WI38 (cell line): Measurements from ENCODE around the gene FAM200A.

Experiments
- H3K4me3 ChIP-seq: 2 replicates; pipeline ENCODE4 v1.5.1; 2011; ENCODE audit warnings: low read depth, mild to moderate bottlenecking, control low read depth, low read length
- TF ChIP-seq, protein P1 (sequence below): IDR thresholded peaks from 2 replicates; pipeline ENCODE4 v1.5.1; 2012; ENCODE audit warnings: low read depth, mild to moderate bottlenecking, control low read depth, low read length

The FAM200A gene

DNA sequence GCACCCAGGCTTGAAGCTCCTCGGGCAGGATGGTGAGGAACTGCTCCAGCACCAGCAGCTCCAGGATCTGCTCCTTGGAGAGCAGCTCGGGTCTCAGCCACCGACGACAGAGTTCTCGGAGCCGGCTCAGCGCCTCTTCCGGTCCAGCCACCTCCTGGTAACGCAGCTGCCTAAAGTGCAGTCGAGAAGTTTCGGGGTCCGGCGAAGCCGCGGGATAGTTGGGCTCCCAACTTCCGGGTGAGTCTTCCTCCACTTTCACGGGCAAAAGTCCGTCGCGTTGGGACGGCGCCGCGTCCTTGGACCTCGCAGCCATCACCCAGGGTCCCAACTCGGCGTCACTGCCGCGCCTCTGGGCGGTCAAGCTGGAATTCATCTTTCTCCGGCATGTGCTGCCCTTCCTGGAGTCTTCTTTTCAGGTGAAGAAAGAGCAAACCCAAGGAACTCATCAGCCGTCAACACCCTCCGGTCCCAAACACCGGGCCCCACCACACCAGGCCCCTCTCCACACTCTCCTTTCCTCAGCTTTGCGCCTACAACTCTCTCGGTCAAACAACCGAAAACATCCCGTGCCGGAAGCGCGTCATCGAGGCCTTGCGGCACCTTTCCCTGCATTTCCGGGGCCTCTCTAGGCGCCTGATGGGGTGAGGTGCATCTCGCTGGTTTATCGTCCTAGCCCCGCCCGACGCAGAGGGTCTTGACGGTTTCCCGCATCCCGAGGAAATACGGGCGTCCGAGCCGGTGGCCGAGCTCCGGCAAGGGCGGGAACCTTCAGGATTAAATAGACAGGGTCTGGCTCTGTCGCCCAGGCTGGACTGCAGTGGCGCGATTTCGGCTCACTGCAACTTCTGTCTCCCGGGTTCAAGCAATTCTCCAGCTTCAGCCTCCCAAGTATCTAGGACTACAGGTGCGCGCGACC lies 51.9 kb downstream of the FAM200A start, which contains the start of gene ZNF394:
TSS of gene ZNF394 (minus strand) at position 561 of the 916 bp plus-strand sequence. CDS start at position 373, 188 bp downstream.
- TF ChIP-seq, protein P1, sequence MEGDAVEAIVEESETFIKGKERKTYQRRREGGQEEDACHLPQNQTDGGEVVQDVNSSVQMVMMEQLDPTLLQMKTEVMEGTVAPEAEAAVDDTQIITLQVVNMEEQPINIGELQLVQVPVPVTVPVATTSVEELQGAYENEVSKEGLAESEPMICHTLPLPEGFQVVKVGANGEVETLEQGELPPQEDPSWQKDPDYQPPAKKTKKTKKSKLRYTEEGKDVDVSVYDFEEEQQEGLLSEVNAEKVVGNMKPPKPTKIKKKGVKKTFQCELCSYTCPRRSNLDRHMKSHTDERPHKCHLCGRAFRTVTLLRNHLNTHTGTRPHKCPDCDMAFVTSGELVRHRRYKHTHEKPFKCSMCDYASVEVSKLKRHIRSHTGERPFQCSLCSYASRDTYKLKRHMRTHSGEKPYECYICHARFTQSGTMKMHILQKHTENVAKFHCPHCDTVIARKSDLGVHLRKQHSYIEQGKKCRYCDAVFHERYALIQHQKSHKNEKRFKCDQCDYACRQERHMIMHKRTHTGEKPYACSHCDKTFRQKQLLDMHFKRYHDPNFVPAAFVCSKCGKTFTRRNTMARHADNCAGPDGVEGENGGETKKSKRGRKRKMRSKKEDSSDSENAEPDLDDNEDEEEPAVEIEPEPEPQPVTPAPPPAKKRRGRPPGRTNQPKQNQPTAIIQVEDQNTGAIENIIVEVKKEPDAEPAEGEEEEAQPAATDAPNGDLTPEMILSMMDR: no peak

DNA sequence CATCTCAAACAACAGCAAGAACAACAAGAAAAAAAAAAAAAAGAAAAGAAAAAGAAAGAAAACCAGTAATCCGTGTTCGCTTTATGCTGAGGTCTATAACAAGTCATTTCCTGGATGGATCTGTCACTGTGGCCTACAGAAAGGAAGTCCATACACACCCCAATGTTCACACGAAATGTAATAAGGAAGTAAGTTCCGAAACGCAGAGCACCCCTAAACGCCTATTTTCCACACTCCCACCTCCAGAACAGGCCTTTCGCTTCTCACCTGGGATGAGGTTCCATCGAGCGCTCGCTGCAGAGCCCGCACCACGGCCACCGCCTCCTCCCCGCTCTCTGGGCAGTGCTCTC lies 52.6 kb downstream of the FAM200A start:
- TF ChIP-seq, protein P1: no peak
- H3K4me3 ChIP-seq: peak overlapping the region; percentile 97

More for the DNA sequence above, 51.9 kb downstream of the FAM200A start, which contains the start of gene ZNF394:
- H3K4me3 ChIP-seq: peak within 1 kb of the TSS; percentile 97

DNA sequence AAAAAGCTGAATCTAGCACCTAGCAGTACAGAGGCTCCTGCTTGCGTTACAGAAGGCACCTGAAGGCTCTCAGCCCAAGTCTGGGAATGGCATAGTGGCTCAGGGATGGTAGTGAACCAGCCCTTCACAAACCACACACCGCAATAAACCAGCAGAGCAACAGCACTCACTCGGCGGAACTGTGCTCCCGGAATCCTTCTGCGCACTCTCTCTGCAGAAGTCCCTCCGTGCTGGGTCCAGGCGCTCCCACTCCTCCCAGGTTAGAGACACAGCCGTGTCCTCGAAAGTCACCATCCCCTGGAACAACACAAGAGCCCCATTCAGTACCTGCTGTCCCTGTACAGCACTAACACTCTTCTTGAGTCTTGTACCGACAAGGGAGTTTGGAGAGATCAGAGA lies 53.4 kb downstream of the FAM200A start:
- H3K4me3 ChIP-seq: peak overlapping the region; percentile 97
- TF ChIP-seq, protein P1: no peak

DNA sequence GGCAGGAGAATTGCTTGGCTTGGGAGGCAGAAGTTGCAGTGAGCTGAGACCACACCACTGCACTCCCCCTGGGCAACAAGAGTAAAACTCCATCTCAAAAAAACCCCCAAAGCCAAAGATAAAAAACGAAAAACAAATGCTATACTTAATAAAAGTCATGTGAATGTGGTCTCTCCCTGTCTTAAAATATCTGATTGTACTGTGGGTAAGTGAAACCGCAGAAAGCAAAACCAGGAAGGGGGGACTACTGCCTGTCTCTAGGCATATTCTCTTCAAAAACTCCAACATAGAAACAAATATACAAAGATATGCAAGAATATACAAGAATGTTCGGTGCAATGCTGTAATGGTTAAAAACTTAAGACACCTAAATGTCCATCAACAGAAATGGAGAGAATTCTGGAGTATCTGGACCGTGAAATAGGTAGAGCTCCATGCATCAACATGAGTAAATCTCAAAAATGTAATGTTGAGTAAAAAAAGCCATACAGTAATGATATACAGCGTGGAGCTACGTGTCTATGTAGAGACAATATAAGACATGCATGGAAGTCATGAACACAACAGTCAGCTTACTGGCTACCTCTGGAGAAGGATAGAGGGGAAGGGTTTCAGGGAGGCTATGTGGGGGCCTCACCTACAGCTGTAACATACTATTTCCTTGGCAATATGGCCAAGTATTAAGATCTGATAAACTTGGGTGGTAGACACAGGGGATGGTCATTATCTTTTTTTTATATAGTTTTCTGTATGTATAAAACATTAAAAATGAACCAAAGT lies 54.0 kb downstream of the FAM200A start:
- TF ChIP-seq, protein P1: no peak
- H3K4me3 ChIP-seq: peak overlapping the region; percentile 97
